Fibroblast of skin of right biceps (primary cell): ENCODE measurements around the gene AGPAT3.

Experiments used
- DNase-seq: peaks from one replicate; pipeline ENCODE4 v3.0.0-alpha.2; 2013

Gene AGPAT3

GRCh38 chr21:43908167-43908566 lies 43.1 kb downstream of the AGPAT3 start:
- DNase-seq: no peak

GRCh38 chr21:43909741-43910400 lies 44.8 kb downstream of the AGPAT3 start:
- DNase-seq: no peak

GRCh38 chr21:43910460-43910859 lies 45.4 kb downstream of the AGPAT3 start:
- DNase-seq: no peak

GRCh38 chr21:43911015-43911934 lies 46.3 kb downstream of the AGPAT3 start:
- peak; percentile 16 for DNase-seq

GRCh38 chr21:43911935-43912487 lies 47.0 kb downstream of the AGPAT3 start:
- DNase-seq: no peak

GRCh38 chr21:43912500-43912899 lies 47.5 kb downstream of the AGPAT3 start:
- DNase-seq: no peak

GRCh38 chr21:43912910-43913309 lies 47.9 kb downstream of the AGPAT3 start:
- no peak for DNase-seq

GRCh38 chr21:43913928-43914327 lies 48.9 kb downstream of the AGPAT3 start:
- DNase-seq: peak; percentile 23

GRCh38 chr21:43916076-43916475 lies 51.1 kb downstream of the AGPAT3 start:
- no peak for DNase-seq

- no peak for DNase-seq
These were observed 51.9 kb downstream of the AGPAT3 start for GRCh38 chr21:43916691-43917514.

GRCh38 chr21:43917515-43918384 lies 52.7 kb downstream of the AGPAT3 start:
- no peak for DNase-seq

- DNase-seq: no peak
These were observed 53.4 kb downstream of the AGPAT3 start for GRCh38 chr21:43918385-43918947.

GRCh38 chr21:43919283-43919682 lies 54.3 kb downstream of the AGPAT3 start:
- no peak for DNase-seq

- DNase-seq: no peak
These were observed 55.1 kb downstream of the AGPAT3 start for GRCh38 chr21:43919871-43920801.

- DNase-seq: no peak
These were observed 56.6 kb downstream of the AGPAT3 start for GRCh38 chr21:43921571-43921978.

GRCh38 chr21:43921979-43922945 lies 57.2 kb downstream of the AGPAT3 start:
- peak; percentile 57 for DNase-seq

GRCh38 chr21:43922949-43923348 lies 57.9 kb downstream of the AGPAT3 start:
- no peak for DNase-seq

GRCh38 chr21:43923391-43923790 lies 58.4 kb downstream of the AGPAT3 start:
- peak; percentile 9 for DNase-seq
